Coronary artery (tissue), 2 donors: Measurements from ENCODE around the gene VPS26B.
"Not testable (repeated sequence)": the region's sequence is repeated elsewhere in the genome, so short reads cannot be mapped to it uniquely, and the experiment has no call there.

Experiments used
- DNase-seq: peaks from one replicate; pipeline ENCODE4 v3.0.0-alpha.2; 2017; ENCODE audit warnings: low spot score
- H3K27ac ChIP-seq, 2 donors: fragments of 200-600 bp; sonication (generic); one replicate each; pipeline ENCODE4 v1.5.1; 2016 to 2019
- H3K4me3 ChIP-seq: fragments of 200-600 bp; sonication (generic); 2 replicates; pipeline ENCODE4 v1.5.1; 2016; ENCODE audit warnings: mild to moderate bottlenecking, moderate library complexity
- TF ChIP-seq, protein P1 (sequence below): fragments of 200-600 bp; sonication (generic); IDR thresholded peaks from one replicate; pipeline ENCODE4 v1.5.1; 2019; ENCODE audit warnings: antibody characterized with exemption

Gene VPS26B

DNA sequence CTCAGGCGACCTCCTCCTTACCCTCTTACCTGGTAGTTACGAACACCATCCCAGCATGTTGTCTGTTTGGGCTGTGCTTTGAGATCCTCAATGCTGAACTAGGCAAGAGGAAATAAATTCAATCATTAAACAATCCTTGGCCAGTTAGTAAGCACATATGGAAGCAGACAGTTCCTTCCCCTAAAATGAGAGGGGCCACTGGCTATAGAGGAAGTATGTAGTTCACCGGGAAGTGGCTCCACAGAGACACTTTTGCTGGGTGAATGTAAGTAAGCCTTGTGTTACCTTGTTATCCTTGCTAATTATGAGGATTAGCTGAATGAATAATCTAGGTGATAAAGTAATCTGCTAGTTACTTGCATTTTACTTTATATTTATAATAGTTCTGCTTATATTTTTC lies 25.8 kb downstream of the VPS26B start:
- Histone ChIP-seq H3K4me3 (no peak overlapping the region), H3K27ac (no peak overlapping the region)
- no peak for DNase-seq
- TF ChIP-seq, protein P1, sequence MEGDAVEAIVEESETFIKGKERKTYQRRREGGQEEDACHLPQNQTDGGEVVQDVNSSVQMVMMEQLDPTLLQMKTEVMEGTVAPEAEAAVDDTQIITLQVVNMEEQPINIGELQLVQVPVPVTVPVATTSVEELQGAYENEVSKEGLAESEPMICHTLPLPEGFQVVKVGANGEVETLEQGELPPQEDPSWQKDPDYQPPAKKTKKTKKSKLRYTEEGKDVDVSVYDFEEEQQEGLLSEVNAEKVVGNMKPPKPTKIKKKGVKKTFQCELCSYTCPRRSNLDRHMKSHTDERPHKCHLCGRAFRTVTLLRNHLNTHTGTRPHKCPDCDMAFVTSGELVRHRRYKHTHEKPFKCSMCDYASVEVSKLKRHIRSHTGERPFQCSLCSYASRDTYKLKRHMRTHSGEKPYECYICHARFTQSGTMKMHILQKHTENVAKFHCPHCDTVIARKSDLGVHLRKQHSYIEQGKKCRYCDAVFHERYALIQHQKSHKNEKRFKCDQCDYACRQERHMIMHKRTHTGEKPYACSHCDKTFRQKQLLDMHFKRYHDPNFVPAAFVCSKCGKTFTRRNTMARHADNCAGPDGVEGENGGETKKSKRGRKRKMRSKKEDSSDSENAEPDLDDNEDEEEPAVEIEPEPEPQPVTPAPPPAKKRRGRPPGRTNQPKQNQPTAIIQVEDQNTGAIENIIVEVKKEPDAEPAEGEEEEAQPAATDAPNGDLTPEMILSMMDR: no peak

DNA sequence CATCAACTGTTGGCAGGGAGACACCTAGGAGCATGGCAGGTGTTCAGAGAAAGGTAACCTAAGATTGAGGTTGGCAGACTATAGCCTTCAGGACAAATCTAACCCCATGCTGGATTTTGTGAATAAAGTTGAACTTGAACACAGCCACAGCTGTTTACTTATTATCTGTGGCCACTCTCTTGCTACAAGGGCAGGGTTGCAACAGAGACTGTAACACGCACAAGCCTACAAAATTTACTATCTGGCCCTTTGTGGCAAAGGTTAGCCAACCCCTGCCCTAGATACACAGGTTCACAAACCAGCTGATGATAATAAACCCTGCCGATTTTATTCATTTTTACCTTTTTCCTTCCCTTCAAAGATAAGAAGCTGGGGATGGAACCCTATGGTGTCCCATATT lies 26.2 kb downstream of the VPS26B start:
- Histone ChIP-seq H3K27ac (no peak overlapping the region), H3K4me3 (no peak overlapping the region)
- DNase-seq: no peak
- TF ChIP-seq, protein P1: no peak

DNA sequence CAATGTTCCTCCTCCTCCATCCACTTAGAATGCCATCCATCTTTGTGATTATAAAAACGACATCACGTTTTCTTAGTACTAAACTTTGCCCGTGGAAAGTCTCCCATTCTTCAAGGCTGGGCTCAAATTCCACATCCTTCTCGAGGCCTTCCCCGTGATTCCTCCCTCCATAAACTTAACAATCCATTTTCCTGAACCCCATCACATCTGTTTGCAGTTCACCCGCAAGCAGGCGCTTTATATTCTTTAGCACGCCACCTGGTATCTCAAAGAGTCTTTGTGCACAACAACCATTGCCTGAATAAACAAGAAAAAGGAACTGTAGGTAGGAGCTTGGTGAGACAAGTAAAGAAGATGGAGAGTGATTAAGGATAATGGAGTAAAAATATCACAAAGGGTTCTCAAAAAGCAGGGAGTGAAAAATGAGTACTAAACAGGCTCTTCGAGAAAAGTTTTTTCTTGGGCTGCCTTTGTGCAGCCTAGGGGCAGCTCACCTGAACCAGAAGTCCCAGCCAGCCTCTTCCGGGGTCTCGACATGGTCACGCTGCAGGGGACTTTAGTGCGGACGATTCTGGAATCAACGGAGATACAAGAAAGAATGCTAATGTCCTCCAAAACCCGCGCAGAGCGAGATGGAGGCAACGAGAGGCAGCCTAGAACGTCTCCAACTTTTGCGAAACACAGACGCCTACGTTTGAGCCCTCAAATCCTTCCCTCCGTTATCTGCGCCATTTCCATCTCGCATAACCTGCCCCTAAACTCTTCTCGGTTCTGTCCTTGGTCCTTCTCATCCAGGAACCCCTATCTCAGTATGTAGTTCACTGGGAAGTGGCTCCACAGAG lies 28.1 kb downstream of the VPS26B start:
- Histone ChIP-seq H3K27ac (peak overlapping the region in 1 of 2 donors; percentile 86), H3K4me3 (peak overlapping the region; percentile 99)
- TF ChIP-seq, protein P1: no peak
- DNase-seq: no peak

GRCh38 chr11:134253188-134253993 lies 28.9 kb downstream of the VPS26B start, which contains the start of the genes ACAD8 and THYN1:
Gene ACAD8 (plus strand): TSS chr11:134253568. CDS start chr11:134253601, 33 bp downstream.
Gene THYN1 (minus strand): TSS chr11:134253352. CDS start chr11:134252882, 470 bp downstream.
- peak; percentile 96 for DNase-seq
- TF ChIP-seq, protein P1: no peak
- H3K27ac ChIP-seq: peak within 1 kb of the TSS in 1 of 2 donors; percentile 86
- H3K4me3 ChIP-seq: peak within 1 kb of the TSS; percentile 99

GRCh38 chr11:134254433-134255183 lies 30.1 kb downstream of the VPS26B start:
- TF ChIP-seq, protein P1: no peak
- Histone ChIP-seq H3K4me3 (peak overlapping the region; percentile 99), H3K27ac (no peak overlapping the region)
- no peak for DNase-seq

DNA sequence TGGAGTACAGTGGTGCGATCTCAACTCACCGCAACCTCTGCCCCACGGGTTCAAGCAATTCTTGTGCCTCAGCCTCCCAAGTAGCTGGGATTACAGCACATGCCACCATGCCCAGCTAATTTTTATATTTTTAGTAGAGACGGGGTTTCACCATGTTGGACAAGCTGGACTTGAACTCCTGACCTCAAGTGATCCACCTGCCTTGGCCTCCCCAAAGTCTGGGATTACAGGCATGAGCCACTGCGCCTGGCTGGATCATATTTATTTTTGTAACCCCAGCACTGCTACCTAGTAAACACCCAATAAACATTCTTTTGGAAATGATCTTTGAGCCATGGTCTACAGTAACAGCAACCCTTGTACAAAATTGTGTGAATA lies 30.7 kb downstream of the VPS26B start:
- H3K27ac ChIP-seq, H3K4me3 ChIP-seq, DNase-seq: not testable (repeated sequence)

DNA sequence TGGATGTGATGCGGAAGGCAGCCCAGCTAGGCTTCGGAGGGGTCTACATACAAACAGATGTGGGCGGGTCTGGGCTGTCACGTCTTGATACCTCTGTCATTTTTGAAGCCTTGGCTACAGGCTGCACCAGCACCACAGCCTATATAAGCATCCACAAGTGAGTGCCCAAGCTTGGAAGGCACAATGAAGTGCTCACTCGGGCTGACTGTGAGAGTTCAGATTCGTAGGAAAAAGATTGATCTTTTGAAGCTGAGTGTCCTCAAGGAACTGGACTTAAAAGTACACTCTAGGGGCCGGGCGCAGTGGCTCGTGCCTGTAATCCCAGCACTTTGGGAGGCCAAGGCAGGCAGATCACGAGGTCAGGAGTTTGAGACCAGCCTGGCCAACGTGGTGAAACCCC lies 32.6 kb downstream of the VPS26B start:
- TF ChIP-seq, protein P1: no peak

More for the DNA sequence above, 32.6 kb downstream of the VPS26B start:
- Histone ChIP-seq H3K27ac (no peak overlapping the region), H3K4me3 (no peak overlapping the region)
- no peak for DNase-seq
